IPS-18c (cell line): Measurements from ENCODE around the gene APBA1.

Experiments
- H3K4me3 ChIP-seq: 2 replicates; pipeline ENCODE4 v1.7.0; 2013; ENCODE audit warnings: low read depth, mild to moderate bottlenecking, low read length, moderate library complexity; ENCODE audit not compliant: insufficient read depth
- H3K9me3 ChIP-seq: one replicate; pipeline ENCODE4 v1.6.1; 2013; ENCODE audit warnings: mild to moderate bottlenecking, low read length, moderate library complexity; ENCODE audit not compliant: control insufficient read depth, insufficient read depth

APBA1 gene

DNA sequence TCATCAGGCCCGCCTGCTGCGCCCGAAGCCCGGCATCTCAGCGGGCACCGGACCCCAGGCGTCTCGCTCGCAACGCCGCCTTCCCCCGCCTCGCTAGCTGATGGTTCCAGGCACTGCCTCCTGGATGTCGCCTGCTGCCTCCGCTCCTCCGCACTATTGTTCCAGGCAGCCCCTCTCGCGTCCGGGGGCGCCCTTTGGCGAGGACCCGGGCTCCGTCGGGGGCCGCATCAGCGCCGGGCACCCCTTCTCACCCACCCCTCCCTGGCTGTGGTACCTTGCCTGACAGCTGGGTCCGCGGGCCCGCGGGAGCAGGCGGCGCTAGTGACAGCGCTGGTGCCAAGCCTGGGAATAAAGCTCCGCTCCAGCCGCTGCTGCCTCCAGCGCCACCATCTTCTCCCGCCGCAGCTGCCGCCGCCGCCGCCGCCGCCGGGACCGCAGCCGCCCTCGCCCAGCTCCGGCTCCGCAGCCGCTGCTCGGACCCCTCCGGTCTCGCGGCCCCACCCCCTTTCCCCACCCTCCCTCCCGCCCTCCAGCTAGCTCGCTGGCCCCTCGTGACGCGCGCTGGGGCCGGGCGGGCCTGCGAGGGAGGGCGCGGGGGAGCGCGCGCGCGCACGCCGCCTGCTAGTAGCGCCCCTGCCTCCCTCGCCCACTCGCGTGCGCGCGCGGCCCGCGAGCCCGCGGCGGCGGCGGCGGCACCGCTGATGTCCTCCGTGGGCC, at the start of gene APBA1:
Gene APBA1, minus strand, starts transcription at position 493 of the 717 bp plus-strand sequence.
- H3K4me3 ChIP-seq = peak within 1 kb of the TSS; percentile 68
- no peaks in the 10 kb centered on the region for H3K9me3 ChIP-seq

GRCh38 chr9:69719983-69720382, 47.8 kb upstream of the APBA1 start:
- Histone ChIP-seq H3K4me3 (no peak overlapping the region), H3K9me3 (no peaks in the 10 kb centered on the region)

GRCh38 chr9:69719367-69719766, 47.2 kb upstream of the APBA1 start:
- H3K4me3 ChIP-seq = no peak overlapping the region
- no peaks in the 10 kb centered on the region for H3K9me3 ChIP-seq

DNA sequence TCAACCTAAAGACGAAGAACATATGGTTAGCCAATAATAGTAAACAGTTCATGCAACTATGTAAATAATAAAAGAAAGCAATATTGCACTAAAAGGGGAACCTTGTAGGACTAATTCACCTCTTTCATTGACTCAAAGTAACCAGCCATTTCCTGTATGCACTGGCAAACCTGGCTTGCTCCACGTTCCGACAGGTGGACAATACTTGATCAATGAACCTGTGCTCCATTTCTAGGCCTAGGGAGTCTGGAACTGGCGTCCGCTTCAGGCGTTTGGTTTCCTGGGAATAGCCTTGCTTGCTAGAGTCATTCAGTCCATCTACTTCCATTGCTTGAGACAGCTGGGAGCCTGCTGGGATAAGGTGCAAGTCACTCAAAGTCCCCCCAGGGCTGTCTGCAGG, 46.0 kb upstream of the APBA1 start:
- Histone ChIP-seq H3K4me3 (no peak overlapping the region), H3K9me3 (no peaks in the 10 kb centered on the region)

- H3K9me3 ChIP-seq = no peaks in the 10 kb centered on the region
- no peak overlapping the region for H3K4me3 ChIP-seq
Measured at GRCh38 chr9:69715825-69716224, 43.7 kb upstream of the APBA1 start.

GRCh38 chr9:69715096-69715495, 42.9 kb upstream of the APBA1 start:
- Histone ChIP-seq H3K4me3 (no peak overlapping the region), H3K9me3 (no peaks in the 10 kb centered on the region)

- Histone ChIP-seq H3K4me3 (no peak overlapping the region), H3K9me3 (no peaks in the 10 kb centered on the region)
Measured at GRCh38 chr9:69697475-69697874, 25.3 kb upstream of the APBA1 start.

DNA sequence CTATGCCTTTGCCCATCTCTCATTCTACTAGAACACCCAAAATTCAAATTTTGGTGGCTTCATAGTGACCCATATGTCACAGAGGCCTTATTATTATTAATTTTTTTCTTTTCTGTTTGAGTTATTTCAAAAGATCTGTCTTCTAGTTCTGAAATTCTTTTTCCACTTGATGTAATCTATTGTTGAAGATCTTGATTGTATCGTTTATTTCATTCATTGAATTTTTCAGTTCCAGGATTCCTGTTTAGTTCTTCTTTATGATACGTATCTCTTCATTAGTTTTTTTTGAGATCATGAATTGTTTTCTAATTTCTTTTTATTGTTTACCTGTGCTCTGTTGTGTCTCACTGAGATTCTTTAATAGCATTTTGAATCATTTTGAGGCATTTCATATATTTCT, 24.6 kb upstream of the APBA1 start:
- Histone ChIP-seq H3K4me3 (no peak overlapping the region), H3K9me3 (no peaks in the 10 kb centered on the region)

GRCh38 chr9:69689991-69690538, 17.9 kb upstream of the APBA1 start:
- H3K9me3 ChIP-seq = no peaks in the 10 kb centered on the region

GRCh38 chr9:69683927-69684326, 11.8 kb upstream of the APBA1 start:
- H3K9me3 ChIP-seq = peaks cover 3% of the 10 kb centered on the region
- H3K4me3 ChIP-seq = no peak overlapping the region

More at GRCh38 chr9:69689991-69690538, 17.9 kb upstream of the APBA1 start:
- no peak overlapping the region for H3K4me3 ChIP-seq

- no peak overlapping the region for H3K4me3 ChIP-seq
- peaks cover 3% of the 10 kb centered on the region for H3K9me3 ChIP-seq
Measured at GRCh38 chr9:69678843-69679538, 6.8 kb upstream of the APBA1 start.

DNA sequence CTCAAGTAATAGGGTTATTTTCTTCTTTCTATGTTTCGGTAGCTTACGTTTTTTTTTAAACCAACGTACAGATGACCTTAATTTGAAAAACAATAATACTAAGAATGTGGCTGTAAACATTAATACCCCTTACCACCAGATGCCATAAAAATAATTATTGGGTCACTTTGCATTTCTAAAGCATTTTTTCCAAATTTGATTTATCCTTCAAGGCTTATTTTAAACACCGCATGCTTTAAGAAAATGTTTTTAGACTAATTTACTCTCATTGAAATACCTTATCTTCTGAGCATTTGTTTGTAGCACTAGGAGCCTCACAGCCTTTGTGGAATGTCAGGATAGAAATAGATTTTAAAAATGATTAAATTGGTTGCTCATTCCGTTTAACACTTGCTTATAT, 5.8 kb upstream of the APBA1 start:
- no peak overlapping the region for H3K4me3 ChIP-seq
- H3K9me3 ChIP-seq = no peaks in the 10 kb centered on the region

DNA sequence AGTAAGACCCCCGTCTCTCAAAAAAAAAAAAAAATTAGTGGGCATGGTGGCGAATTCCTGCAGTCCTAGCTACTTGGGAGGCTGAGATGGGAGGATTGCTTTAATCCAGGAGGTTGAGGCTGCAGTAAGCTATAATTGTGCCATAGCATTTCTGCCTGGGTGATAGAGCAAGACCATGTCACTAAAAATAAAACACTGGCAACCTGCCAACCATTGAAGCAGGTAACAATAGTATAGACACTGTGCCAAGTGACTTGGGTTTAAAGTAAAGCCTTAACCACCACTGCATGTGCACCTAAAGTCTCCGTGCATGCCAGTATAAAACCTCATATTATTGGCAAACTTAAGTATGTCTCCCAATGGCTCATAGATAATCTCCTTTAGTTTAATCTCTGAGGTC, 3.4 kb upstream of the APBA1 start:
- no peak overlapping the region for H3K4me3 ChIP-seq
- H3K9me3 ChIP-seq = no peaks in the 10 kb centered on the region

- no peaks in the 10 kb centered on the region for H3K9me3 ChIP-seq
- no peak overlapping the region for H3K4me3 ChIP-seq
Measured at GRCh38 chr9:69674716-69675438, 2.7 kb upstream of the APBA1 start.

DNA sequence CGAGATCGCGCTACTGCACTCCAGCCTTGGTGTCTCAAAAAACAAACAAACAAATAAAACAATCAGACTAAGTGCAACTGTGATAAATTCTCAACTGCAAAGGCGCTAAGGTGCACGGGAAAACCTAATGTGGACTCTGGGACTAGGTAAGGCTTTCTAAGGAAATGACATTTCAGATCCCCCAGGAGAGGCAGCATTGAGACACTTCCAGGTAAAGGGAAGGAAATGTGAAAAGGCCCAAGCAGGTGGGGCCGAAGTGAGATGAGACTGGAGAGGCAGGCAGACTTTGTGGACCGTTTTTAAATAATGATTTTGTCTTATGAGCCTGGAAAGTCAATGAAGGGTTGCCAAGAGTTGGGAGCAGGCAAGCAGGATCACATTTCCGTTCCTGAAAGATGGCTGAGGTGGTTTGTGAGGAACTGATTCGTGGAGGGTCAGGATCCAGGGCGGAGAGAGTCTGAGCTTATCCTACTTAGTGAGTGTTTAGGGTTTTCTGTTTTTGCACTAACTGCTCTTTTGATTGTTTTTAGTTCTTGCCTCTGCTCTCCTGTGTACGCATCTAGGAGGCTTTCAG, 2.0 kb upstream of the APBA1 start:
- no peak overlapping the region for H3K4me3 ChIP-seq
- no peaks in the 10 kb centered on the region for H3K9me3 ChIP-seq

GRCh38 chr9:69673311-69673640, 1.1 kb upstream of the APBA1 start:
- H3K9me3 ChIP-seq = no peaks in the 10 kb centered on the region
- H3K4me3 ChIP-seq = no peak overlapping the region; the same call in 1 of the 2 replicates

DNA sequence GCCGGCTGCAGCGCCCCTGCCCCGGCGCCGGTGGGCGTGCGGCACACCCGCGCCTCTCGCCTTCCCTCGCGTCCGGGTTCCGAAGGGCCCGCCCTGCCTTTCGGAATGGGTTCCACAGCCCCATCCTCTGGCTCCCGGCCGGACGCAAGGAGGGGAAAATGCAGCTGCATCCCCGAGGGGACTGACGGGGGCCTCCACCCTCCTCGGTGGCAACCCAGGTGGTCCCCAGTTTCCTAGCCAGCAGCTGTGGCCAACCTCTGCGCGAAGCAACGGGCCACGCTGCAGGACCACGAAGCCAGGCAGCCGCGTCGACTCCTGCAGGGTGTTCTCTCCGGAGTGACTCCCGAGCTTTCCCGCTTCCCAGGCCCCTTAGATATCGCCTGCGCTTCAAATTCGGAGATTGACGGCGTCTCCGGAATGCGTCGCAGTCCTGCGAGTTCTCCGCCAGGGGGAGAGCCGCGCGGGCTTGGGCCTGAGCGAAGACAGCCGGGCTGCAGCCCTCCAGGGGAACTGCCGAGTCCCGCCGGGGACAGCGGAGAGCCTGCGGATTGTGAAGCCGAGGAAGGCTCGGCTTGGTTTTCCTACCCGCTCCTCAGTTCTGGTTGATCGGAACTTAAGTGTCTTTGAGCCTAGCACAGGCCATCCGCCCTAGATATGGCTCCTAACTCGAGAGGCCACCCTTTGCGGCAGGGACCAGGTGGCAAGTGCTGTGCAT, 582 bp upstream of the APBA1 start:
- Histone ChIP-seq H3K4me3 (peak overlapping the region; percentile 62), H3K9me3 (no peaks in the 10 kb centered on the region)
